HG02610 (cell line): ENCODE measurements around the gene ATG5.
A peak's percentile ranks its signal among the peaks of the same experiment; 100 is the strongest.

Experiments used
- ATAC-seq: cut with Tn5 transposase; IDR thresholded peaks from one replicate; pipeline ENCODE4 v1.9.1; 2021; ENCODE audit warnings: mild to moderate bottlenecking, moderate library complexity; ENCODE audit not compliant: unreplicated experiment

Gene ATG5

DNA sequence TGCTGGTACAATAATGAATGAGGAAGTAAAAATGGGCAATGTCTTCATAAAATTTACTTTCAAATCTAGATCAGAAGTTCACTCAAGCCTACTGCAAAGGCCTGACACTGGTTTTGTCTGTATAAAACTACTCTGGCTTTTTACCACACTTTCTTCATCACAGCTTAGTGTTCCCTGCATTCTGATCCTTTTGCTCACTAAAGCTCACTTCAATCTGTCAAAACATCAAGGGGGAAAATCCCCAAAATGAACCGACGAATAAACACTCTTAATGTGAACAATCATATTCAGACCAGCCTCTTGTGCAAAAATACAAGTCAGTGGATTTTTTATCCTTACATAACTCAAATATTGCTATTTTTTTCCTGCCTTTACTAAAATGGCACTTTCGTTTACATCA, 140.9 kb downstream of the ATG5 start:
- no peak for ATAC-seq

DNA sequence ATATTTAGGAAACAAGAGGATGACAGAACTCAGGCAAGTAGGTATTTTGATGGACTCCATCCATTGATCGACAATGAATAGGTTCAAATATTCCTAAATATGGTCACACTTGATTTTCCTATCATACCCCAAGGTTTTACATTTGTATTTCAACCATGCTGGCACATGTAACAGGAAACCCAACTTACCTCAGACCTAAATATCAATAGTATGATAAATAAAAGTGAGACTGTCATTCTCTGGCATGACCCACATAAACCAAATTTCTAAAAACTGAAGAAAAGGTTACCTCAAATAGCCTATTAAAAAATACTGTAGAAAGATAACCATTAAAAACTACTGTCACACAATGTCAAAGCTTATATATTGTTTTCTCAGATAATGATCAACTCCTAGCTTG, 142.1 kb downstream of the ATG5 start:
- ATAC-seq, result no peak

DNA sequence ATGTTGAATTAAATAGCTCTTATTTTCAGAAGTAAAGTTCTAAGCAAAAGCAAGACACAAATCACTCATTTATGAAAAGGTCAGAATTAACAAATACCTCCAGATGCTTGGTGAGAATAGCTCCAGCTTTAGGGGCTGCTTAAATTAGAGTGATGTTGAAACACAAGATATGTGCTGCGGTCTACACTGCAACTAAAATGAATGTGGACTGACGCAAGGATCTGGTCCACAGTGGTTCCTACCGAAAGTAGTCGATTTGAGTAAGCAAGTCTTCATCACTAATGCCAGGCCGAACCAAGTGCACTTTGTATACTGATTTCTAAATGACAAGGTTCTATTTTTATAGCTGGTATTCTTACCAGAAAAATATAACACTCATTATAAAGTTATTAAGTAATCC, 143.1 kb downstream of the ATG5 start:
- peak; percentile 79 for ATAC-seq

DNA sequence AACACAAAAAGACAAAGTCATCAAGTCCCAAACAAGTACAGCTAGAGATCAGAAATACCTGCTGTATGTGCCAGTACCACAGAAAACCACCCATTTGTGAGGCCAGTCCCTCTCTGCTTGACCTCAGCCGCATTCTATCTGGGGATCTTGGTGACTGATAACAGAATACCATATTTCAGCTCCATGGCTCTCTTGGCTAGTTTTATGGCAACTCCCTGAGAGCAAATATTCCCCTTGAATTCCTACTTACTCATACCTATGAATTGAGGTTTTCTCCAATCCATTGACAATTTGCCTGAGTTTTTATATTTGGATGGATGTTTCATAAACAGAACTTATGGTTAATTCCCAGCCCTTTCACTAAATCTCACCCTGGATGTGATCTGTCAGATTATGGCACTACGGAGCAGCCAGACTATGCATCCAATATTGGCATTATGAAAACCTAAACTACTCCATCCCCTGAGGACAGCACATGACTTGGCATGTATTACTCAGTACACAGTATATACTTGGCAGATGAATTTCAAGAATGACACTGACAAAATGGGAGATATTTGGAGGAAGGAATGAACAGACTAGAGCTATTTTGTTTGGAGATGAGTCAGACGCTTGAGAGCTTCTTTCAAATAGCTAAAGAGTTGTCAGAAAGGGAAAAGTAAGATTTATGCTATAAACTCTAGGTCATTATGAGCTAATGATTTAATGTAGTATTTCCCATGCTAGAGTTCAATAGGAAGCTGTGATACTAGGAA, 143.7 kb downstream of the ATG5 start:
- ATAC-seq, result peak; percentile 53

DNA sequence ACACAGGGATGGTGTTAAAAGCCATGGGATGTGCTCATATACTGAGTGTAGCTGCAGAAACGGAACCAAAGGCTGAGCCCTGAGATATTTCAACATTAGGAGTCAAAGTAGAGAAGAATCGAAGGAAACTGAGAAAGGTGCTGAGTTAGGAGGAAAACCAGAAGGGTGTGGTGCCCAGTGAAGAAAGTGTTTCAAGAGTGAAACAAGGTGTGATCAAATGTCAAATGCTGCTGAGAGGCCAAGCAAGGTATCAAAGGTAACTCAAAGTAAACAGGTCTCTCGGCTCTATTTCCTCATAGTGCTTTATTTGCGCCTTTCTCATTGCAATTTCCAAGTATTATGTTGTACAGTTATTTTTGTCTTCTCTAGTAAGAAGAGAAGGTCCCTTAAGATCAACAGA, 145.4 kb downstream of the ATG5 start:
- no peak for ATAC-seq

DNA sequence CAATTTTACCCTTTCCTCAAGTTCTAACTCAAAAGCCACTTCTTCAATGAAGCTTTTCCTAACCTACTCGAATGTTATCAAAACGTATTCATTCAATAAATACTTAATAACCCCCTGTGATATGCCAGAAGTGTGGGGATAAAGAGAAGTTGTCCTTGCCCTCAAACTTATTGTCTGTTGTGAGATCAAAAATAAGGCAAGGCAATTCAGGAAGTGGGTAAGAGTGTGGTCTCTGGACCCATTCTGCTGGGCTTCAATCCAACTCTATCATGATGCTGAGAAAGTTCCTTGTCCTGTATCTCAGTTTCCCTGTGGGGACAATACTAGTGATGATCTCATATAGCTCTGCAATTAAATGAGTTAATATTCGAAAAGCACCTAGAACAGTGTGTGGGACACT, 146.7 kb downstream of the ATG5 start:
- ATAC-seq, result no peak

DNA sequence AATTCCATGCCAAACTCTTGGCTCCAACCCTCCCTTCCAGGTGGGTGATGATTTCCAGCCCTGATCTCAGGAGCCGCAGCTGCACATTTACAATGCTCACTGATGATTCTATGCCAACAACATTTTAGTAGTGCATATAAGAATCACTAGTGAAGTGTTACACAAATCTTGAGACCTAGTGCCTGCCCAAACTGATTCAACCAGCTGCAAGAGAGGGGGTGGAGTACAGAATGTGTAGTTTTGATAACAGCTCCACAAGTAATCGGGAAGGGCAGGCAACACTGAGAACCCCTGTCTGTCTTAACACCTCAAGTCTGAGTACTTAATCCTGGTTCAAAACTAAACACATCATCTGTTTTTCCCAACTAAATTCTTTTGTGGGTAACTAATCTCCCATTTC, 147.8 kb downstream of the ATG5 start:
- no peak for ATAC-seq

DNA sequence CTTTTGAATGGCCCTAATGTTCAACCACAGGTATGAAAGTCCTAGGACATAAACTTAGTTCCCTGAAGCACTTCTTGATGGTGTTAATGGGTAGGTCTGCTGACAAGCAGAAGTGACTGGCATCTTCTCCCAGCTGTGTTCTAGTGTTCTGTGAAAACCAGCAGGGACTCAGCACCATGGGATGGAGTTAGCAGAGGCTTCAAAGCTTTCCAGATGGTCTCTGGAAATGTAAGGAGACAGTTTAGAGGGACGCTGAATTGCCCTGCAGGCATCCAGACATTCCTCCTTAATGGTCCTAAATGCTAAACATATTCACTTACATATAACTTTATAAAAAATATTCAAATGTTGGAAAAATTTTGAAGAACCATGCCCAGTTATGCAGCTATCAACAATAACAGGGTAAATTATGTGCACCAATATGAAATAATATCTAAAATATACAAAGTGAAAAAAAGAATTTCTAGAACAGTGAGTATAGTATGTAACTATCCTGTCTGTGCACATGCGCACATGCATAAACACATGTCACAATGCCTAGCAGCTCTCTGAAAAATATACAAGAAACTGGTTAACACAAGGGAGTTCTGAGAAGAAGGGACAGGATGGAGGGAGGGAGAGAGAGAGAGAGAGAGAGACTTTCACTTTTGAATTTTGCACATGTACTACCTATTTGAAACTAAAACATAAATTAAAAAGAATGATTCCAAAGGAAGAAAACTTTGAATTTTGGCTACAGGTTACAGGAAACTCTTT, 152.3 kb downstream of the ATG5 start:
- ATAC-seq, result no peak

DNA sequence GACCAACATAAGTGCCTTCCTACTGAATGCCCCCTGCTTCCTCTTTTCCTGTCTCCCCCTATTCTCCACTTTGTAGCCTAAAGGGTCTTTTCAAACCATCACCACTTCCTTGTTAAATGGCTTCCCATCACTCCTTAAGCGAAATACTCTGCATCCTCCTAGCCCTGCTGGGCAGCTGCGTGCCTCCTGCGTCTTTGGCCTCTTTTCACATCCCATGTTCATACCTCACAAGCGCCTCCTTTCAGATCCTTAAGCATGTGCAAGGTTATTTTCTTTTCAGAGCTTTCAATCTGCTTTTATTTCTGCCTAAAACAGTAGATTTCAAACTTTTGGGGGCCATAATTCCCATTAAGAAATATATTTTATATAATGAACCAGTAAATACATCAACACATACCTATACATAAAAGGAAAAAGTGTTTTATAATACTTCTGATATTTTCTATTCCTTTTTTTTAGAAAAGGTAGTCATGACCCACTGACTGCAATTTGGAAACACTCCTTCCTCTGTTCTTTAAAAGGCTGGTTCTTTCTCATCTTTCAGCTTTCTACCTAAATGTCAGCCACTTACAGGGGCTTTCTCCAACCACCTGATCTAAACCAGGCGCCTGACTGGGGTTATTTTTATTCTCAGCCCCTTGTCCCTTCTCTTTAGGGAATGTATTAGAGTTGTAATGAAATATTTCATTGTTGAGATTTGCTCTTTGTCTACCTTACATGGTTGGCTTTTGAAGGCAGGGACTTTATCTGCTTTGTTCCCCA, 155.3 kb downstream of the ATG5 start:
- no peak for ATAC-seq

DNA sequence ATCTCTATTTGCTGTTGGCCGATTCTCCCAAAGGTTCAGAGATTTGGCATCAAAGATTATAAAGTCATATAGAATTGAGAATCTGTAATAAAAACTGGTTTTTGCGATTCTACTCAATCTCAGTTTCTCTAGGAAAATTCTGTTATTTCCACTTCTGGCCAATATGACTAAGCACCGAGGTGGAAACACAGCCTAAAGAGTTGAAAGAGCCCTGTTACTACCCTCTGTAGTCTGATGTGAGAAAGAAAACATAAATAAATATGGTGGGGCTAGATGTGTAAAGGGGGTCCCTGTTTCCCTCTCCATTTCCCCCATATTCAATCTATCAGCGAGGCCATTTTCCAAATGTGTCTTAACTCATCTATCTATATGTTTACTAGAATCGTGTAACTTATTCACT, 156.0 kb downstream of the ATG5 start:
- no peak for ATAC-seq

DNA sequence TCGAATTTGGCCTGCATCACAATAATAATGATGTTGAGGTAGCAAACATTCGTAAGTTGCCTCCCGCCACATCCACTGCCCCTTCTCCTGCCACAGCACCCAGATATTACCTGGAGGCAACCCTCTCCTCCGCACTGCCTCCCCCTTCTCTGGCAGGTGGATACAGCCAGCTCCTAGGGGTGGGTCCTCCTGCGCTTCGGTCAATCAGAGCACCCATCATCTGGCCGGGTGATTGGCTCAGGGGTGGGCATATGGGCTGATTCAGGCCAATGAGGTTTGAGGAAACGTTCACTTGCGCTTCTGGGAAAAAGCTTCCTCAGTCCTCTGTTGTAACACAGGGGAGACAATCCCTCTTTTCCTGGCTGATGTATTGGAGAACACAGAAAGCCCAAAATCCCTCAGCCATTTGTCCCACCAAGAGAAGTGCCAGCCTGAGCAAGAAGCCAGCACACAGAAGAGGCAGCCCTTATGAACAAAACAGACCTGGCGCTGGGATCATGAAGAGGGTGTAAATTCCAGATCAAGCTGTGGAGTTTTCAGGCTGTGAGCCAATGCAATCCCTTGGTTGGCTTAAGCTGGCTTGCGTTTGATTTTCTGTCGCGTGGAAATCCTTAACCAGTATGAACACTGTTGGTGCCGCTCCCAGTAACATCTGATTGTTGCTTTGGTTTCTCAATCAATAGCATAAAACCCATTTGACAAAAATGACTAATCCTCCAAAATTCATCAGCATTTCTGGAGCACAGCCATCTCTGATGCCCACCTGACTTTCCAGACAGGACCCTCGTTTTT, 157.3 kb downstream of the ATG5 start:
- ATAC-seq, result no peak

DNA sequence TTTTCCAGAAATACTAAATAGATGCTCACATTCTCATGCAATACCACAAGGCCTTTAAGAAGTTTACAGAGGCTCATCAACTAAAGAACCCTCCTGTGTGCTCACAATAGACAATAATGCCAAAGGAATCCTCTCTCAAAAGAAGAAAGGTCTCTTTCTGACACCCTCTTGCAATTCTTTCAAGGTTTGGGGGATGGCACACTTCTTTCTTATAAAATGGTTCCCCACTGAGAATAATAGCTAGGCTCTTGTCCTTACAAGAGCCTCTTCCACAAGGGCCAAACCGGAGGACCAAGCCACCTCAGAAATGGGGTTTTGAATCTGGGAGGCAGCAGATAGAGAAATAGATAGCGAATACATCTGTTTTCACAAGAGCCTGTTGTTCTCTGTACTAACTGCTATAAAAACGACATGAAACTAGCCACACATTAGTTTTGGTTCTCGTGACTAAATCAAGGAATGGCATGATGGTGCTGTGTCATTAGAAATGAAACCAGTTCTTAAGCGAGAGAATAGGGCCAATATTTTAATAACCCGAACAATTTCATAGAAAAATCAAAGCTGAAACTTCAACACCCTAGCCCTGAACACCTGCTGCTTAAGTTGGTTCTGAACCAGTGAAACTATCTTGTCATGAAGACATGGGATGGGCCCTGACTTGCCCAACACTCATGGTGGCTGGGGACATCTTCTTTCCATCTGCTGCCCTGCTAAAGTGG, 158.3 kb downstream of the ATG5 start:
- peak; percentile 43 for ATAC-seq

DNA sequence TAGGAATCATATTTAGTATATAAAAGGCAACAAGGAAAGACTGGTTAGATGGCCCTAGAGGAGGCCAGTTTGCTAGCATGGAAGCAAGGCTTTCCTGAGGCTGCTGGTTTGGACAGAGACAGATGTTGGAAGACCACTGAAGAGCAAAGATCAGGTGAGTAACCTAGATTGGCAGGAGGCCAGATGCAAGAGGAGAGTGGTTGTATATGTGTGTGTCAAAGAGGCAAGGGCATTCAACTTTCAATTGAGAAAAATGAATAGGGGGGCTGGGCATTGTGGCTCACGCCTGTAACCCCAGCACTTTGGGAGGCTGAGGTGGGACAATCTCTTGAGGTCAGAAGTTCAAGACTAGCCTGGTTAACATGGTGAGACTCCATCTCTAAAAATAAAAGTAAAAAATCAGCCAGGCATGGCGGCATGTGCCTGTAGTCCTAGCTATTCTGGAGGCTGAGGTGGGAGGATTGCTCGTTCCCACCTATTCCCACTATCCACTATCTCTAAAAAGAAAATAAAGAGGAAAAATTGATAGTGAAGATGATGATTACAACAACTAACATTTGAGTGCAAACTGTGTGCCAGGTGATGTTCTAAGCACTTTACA, 159.6 kb downstream of the ATG5 start:
- no peak for ATAC-seq

DNA sequence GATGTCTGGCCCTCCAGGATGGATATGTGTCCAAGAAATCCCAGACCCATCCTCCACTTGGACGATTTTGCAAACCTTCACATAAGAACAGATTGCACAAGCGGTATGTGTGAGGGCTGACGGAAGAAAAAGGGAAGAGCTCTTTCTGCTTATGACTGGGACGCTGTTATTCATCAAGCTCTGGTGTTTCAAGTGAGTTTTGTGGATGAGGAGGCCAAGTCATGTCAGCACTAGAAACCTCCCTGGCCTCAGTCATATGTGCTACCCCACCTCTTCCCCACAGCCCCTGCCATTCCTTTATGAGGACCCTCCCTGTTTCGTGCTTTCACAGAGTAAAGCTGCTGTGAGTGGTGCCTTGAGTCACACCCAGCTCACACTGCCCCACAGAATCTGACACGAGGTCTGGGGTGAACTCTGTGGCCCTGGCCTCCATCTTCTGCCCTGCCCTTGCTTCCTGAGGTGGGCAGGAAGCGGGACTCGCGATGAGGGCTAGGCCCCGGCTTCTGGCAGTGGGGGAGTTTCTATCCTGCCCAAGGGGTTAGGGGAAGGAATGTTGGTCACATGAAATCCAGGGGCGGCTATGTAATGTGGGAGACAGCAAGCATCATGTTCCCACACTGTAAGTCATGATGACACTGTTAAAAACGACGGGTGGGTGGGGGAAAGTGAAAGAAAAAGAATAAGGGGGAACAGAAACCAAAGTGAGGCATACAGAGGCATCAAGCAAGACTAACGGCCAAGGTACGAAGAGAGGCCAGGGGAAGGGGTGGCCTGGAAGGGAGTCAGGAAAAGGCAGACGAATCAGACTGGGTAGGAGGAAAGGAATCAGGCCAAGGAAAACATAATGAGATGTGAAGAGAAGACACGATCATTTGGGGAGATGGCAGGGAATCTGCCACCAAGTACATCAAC, 161.3 kb downstream of the ATG5 start:
- peak; percentile 67 for ATAC-seq

DNA sequence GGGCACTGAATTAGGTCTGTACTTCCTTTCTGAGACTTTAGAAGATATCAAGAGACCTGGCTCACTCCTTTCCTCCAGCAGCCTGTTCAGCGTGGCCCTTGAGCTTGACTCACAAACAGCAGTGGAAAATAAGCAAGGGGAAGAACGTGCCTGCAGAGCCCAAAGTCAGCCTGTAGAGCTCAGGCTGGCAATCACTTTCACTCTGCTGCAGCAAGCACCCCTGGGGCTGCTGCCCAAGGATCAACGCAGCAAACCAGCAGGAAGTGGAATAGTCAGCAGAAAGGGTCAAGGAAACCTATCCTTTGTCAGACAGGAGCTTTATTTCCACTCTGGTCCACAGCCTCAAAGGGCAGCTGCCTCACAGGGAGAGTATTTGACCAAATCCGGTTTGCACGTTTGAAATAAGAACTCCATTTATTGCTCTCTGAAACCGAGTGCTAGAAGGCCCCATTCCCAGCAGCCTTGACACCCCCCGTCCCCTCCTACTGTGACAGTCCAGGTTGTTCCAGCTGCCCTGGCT, 162.1 kb downstream of the ATG5 start:
- peak; percentile 14 for ATAC-seq

DNA sequence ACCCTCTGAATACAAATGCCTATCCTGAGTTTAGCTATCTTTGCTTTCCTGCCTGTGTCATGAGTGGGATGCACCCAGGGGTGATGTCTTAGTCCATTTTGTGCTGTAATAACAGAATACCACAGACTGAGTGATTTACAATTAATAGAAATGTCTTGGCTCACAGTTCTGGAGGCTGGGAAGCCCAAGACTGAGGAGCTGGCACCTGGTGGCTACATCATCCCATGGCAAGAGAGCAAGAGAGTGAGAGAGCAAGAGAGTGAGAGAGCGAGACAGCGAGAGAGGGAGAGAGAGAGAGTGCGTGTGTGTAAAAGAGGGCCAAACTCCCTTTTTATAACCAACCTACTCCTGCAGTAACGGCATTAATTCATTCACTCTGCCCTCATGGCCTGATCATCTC, 162.6 kb downstream of the ATG5 start:
- ATAC-seq, result no peak

DNA sequence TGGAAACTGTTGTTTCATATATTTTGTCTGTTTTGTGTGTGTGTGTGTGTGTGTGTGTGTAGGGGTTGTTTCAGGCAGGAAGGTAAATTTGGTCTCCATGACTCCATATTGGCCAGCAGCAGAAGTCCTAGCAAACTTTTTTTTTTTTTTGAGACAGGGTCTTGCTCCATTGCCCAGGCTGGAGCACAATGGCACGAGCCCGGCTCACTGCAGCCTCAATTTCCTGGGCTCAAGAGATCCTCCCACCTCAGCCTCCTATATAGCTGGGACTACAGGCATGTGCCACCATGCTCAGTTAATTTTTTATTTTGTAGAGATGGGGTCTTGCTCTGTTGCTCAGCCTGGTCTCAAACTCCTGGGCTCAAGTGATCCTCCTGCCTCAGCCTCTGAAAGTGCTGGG, 163.7 kb downstream of the ATG5 start:
- no peak for ATAC-seq

DNA sequence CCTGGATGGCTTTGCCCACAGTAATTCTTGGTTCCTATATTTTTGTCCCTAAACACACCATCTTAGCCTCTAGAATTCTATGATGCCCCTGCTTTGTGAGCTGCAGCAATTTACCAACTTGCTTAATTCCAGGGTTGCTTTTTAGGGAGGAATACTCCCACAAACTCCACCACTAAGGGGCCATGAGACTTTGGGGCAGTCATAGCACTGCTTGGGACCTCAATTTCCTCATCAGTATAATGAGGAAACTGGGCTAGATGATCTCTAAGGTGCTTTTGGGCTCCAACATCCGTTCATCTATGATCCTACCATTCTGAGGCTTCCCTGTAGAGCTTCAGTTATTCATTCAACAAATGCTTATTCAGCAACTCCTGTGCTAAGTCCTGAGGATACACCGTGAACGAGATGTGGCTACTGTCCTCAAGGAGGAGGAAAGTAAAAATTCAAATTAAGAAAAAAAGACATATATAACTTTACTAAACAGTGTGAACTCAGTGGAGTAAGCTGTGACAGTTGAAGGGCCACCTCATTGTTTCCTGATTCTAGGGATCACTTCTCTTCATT, 164.2 kb downstream of the ATG5 start:
- ATAC-seq, result no peak
